HK-2 (cell line): ENCODE results near the gene NR2F6.

Source experiments
- DNase-seq: peaks from one replicate; pipeline ENCODE4 v3.0.0-alpha.2; 2018; ENCODE audit not compliant: unreplicated experiment

NR2F6 gene

GRCh38 chr19:17263712-17264640 lies 18.3 kb upstream of the NR2F6 start:
- DNase-seq = no peak

DNA sequence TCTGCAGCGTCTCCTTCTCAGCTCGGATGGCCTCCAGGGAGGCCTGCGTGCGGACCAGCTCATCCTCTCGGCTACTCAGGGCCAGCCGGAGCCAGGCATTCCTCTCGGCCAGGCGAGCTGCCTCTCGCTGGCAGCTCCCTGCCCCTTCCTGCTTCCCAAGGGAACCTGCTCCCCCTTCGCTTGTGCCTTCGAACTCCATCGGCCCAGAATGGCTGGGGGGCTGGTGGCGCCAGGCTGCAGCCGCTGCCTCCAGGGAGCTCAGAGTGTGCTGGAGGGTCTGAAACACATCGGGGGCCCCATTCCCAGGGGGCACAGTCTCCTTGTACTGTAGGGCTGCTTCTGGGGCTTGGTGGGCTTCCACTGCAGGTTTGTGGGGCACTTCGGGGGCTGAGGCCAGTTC lies 16.8 kb upstream of the NR2F6 start:
- DNase-seq = no peak

DNA sequence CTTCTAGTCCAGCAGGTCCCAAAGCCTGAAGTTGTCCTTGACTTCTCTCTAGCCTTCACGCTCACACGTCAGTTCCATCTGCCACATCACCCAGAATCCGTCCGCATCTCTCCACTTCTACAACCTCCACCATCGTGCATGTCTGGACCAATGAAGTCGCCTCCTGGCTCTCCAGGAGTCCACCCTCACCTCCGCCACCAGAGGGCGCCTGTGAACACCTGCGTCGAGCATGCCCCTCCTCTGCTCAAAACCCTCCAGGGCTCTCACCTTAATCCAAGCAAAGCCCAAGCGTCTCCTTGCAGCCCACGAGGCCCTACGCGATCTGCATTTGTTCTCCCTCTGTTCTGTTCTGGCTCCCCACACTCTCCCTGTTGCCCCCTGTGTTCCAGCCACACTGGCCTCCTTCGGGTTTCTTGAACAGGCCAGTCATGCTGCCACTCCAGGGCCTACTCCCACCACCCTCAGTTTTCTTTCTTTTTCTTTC lies 15.2 kb upstream of the NR2F6 start:
- DNase-seq = peak; percentile 83

- DNase-seq = no peak
Measured at GRCh38 chr19:17259934-17260333, 14.2 kb upstream of the NR2F6 start.

- no peak for DNase-seq
Measured at GRCh38 chr19:17259118-17259780, 13.5 kb upstream of the NR2F6 start.

DNA sequence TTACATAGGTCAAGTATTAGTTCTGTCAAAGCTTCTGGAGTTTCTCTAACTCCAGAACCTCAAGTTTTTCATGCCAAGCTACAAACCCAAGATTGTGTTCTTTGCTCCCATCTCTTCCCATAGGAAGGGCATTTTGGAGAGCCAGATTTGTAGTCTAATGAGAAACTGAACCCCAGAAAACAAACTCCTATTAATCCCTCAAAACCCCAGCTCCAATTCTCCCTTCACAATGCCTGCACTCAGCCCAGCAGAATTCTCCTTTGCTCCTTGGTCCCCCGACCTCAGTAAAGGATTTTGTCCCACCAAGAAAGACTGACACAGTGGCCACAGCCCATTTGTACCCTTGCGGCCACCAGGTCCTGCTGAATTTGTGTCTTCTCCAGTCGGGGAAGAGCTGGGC lies 10.4 kb upstream of the NR2F6 start:
- DNase-seq = no peak

DNA sequence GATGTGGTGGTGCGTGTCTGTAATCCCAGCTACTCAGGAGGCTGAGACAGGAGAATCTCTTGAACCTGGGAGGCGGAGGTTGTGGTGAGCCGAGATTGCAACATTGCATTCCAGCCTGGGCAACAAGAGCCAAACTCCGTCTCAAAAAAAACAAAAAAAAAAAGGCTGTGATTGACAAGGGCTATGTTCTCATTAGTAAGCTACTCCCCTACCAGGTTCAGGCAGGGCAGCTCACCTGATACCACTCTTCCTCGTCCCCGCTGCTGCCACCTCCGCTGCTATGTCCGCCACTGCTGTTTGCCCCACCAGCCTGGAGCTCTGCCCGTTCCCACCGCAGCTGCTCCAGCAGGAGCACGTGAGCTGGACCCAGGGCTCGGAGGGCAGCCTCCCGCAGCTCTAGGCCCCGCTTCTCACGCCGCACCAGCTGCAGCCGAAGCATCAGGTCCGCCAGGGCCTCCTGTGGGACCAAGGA lies 9.5 kb upstream of the NR2F6 start:
- no peak for DNase-seq

DNA sequence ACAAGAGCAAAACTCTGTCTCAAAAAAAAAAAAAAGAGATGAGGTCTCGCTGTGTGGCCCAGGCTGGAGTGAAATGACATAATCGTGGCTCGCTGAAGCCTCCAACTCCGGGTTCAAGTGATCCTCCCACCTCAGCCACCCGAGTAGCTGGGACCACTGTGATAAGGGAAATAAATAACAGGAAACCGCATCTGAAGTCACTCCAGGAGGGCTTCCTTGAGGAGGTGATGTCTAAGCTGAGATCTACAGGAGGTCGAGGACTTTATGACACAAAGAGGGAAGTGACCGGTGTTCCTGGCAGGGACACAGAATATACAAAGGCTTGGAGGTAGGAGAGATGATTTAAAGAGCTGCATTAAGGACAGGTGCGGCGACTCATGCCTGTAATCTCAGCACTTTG lies 8.9 kb upstream of the NR2F6 start:
- DNase-seq = no peak

- no peak for DNase-seq
Measured at GRCh38 chr19:17249887-17250548, 4.3 kb upstream of the NR2F6 start.

DNA sequence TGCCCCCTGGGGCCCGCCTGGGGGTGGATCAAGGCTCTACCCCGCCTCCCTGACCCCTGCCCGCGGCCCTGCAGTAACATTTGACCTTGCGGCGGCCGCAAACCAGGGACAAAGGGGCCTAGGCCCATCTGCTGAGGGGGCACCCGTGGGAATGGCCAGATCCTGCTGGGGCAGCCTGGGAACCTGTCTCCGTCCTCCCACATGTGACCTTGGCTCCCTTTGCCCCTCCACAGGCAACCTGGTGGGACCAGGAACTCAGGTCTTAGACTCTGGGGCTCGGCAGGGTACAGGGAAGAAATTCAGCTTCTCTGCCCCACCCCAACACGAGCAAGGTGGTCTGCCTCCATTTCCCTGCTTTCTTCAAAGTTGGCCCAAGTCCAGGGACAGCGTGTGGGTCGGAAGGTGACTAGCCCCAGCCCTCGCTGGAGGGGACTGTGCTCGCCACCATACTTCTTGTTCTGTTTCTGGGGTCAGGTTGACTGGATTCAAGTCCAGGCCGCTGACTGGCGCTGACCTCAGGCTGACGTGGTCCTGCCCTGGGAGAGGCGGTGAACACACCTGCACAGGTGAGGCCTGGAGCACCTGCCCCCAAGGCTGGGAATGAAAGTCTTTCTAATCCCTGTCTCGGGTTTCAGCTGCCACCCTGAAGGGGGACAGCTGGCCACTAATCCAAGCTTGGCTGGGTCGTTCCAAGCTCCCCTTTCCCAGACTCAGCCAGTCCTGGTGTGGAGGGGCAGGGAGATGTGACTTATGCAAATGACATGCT lies 2.5 kb upstream of the NR2F6 start:
- DNase-seq = no peak

GRCh38 chr19:17246681-17247425 lies 1.1 kb upstream of the NR2F6 start:
- no peak for DNase-seq

DNA sequence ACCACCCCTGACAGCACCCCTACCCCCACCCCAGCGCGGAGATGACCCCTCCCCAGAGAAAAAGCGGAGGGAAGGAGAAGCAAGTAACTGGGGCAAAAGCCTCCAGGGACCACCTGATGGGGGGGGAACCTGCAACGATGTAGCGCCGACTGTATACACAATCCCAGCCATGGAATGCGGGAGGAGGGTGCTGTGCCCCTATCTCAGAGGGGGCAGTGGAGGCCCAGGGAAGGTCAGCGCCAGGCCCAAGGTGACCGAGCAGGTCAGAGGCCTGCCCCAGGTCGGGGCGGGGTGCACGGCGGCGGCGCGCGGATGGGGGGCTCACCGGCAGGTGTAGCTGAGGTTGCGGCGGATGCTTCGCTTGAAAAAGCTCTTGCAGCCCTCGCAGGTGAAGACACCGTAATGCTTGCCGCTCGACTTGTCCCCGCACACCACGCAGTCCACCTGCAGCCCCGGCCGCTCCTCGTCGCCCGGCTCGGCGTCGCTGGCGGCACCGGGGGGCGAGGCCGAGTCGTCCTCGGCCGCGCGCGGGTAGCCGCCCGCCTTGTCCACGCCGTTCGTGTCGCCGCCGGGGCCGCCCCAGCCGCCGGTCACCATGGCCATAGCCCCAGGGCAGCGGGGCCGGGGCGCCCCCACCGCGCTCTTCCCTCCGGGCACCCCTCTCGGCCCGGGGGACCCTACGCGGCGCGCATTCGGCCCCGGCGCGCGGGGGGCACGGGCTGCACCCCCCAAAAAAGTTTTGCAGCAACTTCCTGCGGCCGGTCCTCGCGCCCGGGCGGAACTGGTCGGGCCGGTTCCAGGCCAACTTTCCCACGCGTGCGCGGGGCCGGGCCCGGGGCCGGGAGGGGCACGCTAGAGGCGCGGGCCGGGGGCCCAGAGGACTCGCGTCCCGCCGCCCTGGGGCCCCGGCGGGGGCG lies 843 bp downstream of the NR2F6 start:
- no peak for DNase-seq

DNA sequence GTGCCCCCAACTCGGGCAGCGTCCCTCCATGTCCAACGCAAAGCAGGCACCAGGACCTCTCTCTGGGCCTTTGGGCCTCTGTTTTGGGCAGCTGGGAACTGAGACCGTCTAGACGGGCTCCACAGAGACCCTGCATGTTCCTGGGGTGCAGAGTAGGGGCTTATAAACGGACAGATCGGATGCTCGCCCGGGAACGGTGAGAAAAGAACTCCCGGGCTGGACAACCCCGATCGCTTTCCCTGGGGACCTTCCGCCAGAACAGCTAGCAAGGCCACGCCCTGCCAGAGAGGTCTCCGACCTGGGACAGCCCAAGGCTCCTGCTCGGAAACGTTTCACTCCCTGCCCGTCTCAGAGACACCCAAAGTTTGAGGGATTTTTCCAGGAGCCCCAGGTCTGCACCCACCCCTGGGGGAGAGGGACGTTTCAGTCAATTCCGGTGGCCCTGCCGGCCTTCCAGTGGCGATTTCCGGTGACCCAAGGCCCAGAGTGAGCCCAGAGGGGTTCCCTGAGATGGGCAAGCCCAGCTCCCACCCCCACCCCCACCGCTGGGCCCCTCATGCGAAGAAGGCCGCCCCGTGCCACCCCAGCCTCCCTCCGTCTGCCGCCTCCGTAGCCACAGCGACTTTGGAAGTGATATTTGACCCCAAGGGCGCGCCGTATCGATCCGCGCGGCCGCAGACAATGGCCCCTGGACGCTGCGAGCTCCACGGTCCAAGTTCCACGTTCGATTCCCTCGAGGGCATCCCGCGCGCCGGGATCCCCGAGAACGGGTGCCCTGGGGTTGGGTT lies 1.7 kb downstream of the NR2F6 start:
- peak; percentile 63 for DNase-seq

DNA sequence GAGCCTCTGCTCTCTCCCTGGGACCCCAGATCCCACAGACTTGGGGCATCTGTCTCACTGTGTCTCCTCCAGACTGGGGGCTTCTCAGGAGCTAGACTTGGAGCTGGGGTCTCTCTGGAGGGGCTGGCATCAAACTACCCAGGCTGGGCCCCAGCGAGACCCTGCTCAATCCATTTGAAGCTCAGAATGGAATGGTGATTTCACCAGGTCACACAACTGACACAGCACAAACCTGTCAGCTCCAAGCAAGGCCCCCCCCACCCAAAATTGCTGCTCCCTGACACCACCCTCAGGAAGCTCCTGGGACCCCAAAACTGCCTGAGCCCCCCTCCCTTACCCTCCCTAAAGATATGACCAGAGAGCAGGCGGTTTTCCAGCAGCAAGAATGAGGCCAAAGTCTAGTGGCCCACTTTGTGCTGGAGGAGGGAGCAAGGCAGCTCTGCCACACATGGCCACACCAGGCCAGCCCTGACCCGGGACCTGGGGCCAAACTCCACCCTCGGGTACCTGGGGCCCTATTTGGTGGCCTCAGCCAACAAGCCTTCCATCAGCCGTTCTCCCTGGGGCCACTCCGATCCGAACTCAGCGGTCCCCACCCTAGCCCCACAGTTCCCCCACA lies 2.4 kb downstream of the NR2F6 start:
- no peak for DNase-seq

DNA sequence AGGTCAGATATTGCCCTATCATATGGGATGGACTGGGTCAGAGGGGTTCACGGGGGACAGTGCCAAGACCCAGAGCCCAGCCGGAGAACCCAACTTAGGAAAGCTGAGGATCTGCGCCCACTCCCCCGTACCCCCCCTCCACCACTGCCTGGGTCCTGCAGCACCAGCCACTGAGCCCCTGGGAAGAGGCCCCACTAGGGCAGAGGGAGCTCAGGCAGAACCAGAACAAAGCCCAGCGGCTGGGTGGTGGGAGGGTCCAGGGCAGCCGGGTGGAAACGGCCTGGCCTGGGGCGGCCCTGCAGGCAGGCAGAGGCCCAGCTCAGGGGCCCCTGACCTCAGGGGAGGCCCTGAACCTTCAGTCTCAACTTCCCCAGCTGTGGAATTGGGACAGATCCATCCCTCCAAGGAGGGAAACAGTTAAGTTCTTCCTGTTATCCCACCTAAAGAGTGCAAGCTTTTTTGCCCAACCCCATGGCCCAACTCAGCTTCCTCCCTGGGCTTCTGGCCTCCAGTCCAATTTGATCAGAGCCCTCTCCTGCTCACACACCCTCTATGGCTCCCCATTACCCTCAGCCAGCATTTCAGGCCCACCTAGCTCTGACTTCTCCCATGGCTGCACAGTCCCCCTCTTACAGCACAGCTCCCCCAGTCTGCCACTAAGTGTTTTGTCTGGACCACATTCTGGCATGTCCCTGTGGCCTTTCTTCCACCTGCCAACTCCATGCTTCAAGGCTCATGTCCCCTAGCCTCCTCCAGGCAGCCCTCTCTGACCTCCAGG lies 3.1 kb downstream of the NR2F6 start:
- DNase-seq = no peak

GRCh38 chr19:17240826-17241399 lies 4.8 kb downstream of the NR2F6 start:
- no peak for DNase-seq

GRCh38 chr19:17240062-17240752 lies 5.5 kb downstream of the NR2F6 start:
- no peak for DNase-seq
